Esophagus squamous epithelium (tissue), 5 donors: ENCODE data around the gene ZNF319. TPM values are rescaled to one million over a fixed set of nuclear protein-coding genes. Genes with fewer than 3 reads are reported as not detected.

Source experiments
- DNase-seq: peaks from one replicate; lab custom pipeline; 2025; lab: John Stamatoyannopoulos, UW
- H3K27ac ChIP-seq, 4 donors: fragments of 200-600 bp; sonication (generic); one replicate each; pipeline ENCODE4 v1.5.1; 2016 to 2019; ENCODE audit warnings: mild to moderate bottlenecking in 1 of 4
- H3K27me3 ChIP-seq, 4 donors: fragments of 200-600 bp; sonication (generic); 1 replicate in 3 of 4; 2 replicates in 1 of 4; pipeline versions ENCODE4 v1.5.1 to v1.6.0; 2017 to 2021; ENCODE audit warnings: antibody characterized with exemption in 1 of 4
- H3K36me3 ChIP-seq, 3 donors: fragments of 200-600 bp; sonication (generic); one replicate each; pipeline ENCODE4 v1.5.1; 2016 to 2019
- H3K4me1 ChIP-seq, 3 donors: fragments of 200-600 bp; sonication (generic); one replicate each; pipeline ENCODE4 v1.5.1; 2017 to 2019
- H3K4me3 ChIP-seq, 4 donors: fragments of 200-600 bp; sonication (generic); 1 replicate in 3 of 4; 2 replicates in 1 of 4; pipeline ENCODE4 v1.5.1; 2016 to 2019; ENCODE audit warnings: mild to moderate bottlenecking in 2 of 4, moderate library complexity in 1 of 4
- H3K9me3 ChIP-seq, 3 donors: fragments of 200-600 bp; sonication (generic); one replicate each; pipeline ENCODE4 v1.5.1; 2016 to 2019
- CTCF ChIP-seq, 6 experiments: fragments of 450-650 bp in 4 of 6; fragments of 200-600 bp in 2 of 6; sonication (generic) in 2 of 6; IDR thresholded peaks; one replicate each; pipeline ENCODE4 v1.5.1; 2016 to 2019; ENCODE audit warnings: antibody characterized with exemption in 6 of 6, mild to moderate bottlenecking in 4 of 6, moderate library complexity in 4 of 6
- POLR2A ChIP-seq, 4 donors: fragments of 450-650 bp; IDR thresholded peaks; one replicate each; pipeline ENCODE4 v1.6.1; 2017; ENCODE audit warnings: antibody characterized with exemption in 4 of 4, mild to moderate bottlenecking in 4 of 4, moderate library complexity in 3 of 4
- whole genome bisulfite sequencing, 2 donors: methylation state at CpG; one replicate each; pipeline ENCODE4 v1.1.5; 2018; 5-methylcytosine and 5-hydroxymethylcytosine counted together
- intact Hi-C: fragments of 100-400 bp; cut with DNase I; formaldehyde crosslinking; loops from one replicate; pipeline ENCODE4 v1.15.0; 2022
- total RNA-seq, 4 donors: library from RNA; depleted of rRNA; stranded (reverse); fragments of >200 nt; gene quantifications; one replicate each; pipeline ENCODE4 v1.1.0, GENCODE V29; 2016
- donor health status: DM: yes; HTN: yes; CAD: no.

Gene ZNF319
- total RNA-seq, 4 donors from 2014 or later: 1.5 to 5.1 (median 2.6) TPM

- H3K27me3 ChIP-seq: peaks cover 0 to 10% (median 0%) of the 10 kb centered on the region in 4 donors
- WGBS, 2 donors: 16 to 34% methylated on average over 5 to 7 of the region's 7 CpGs
- H3K36me3 ChIP-seq: no peaks in the 10 kb centered on the region
- H3K4me1 ChIP-seq: peaks cover 0 to 10% (median 4%) of the 10 kb centered on the region in 3 donors
- no peaks in the 10 kb centered on the region for H3K9me3 ChIP-seq
- no peak for DNase-seq
- H3K27ac ChIP-seq: no peak overlapping the region
- no peak overlapping the region for H3K4me3 ChIP-seq
- intact Hi-C loops: no loop called here
- TF ChIP-seq POLR2A (IDR thresholded peaks at IDR 0.05) (no peak), CTCF (IDR thresholded peaks at IDR 0.05) (peak in 1 of 6 experiments; percentile 30)
These were observed 54.7 kb downstream of the ZNF319 start for GRCh38 chr16:57945740-57946138.

GRCh38 chr16:57944970-57945739, 55.3 kb downstream of the ZNF319 start:
- intact Hi-C loops: no loop called here
- Histone ChIP-seq H3K4me1 (peaks cover 0 to 12% (median 4%) of the 10 kb centered on the region in 3 donors), H3K36me3 (no peaks in the 10 kb centered on the region), H3K27ac (no peak overlapping the region), H3K27me3 (peaks cover 0 to 10% (median 0%) of the 10 kb centered on the region in 4 donors), H3K9me3 (no peaks in the 10 kb centered on the region), H3K4me3 (no peak overlapping the region)
- WGBS, 2 donors: 84 to 90% methylated on average over 6 to 7 of the region's 9 CpGs
- TF ChIP-seq POLR2A (IDR thresholded peaks at IDR 0.05): no peak
- TF ChIP-seq CTCF (IDR thresholded peaks at IDR 0.05): no peak
- DNase-seq: no peak

Other genes with a start within 250 kb of the ZNF319 start
- gene KIFC3, start 198.2 kb downstream of the ZNF319 start, total RNA-seq: 10 to 100 TPM; 14.8 to 72.4 (median 43.5) TPM
- gene CNGB1, start 29.5 kb downstream of the ZNF319 start, total RNA-seq: under 1 TPM in 1 of 4 donors, not detected in 3; 0.04 TPM
- 10 to 100 TPM; 11.2 to 23.9 (median 18.6) TPM for gene USB1, start 735 bp upstream of the ZNF319 start, total RNA-seq
- gene MMP15, start 25.1 kb upstream of the ZNF319 start, total RNA-seq: 1 to 10 TPM; 2.9 to 6.5 (median 4.5) TPM
- gene CFAP20, start 128.7 kb upstream of the ZNF319 start, total RNA-seq: 10 to 100 TPM; 26.9 to 33.6 (median 32.0) TPM
- gene CSNK2A2, start 197.4 kb upstream of the ZNF319 start, total RNA-seq: 10 to 100 TPM; 22.3 to 32.8 (median 29.1) TPM